ENCODE measurements around the gene UFSP2.
A peak's percentile ranks its signal among the peaks of the same experiment; 100 is the strongest.

Gene UFSP2

GRCh38 chr4:185425647-185426352 lies at the start of gene UFSP2:
Gene UFSP2 (minus strand): TSS chr4:185425964. CDS start chr4:185425868, 96 bp downstream.
- DNase-seq: peak; percentile 66

GRCh38 chr4:185473247-185473646 lies 47.5 kb upstream of the UFSP2 start:
- DNase-seq: no peak

DNA sequence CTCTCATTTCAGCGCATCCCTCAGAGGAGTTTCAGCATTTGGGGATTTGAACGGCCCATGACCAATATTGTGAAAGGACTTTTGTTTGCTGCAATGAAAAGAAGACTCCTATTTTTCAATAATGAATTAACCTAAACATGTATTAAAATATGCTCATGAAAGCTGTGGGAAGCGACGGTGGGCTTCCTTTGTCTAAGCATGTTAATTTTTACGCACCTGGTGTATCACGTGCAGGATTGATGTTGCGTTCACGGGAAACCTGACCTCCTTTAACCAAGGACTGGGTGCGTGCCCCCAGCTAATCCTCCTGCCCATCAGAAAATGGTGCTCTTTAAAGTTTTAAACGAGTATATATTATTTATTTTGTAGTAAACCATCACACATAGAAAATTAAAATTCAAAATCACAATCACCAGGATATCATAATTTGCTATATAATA lies 46.4 kb upstream of the UFSP2 start:
- DNase-seq: no peak

- peak; percentile 84 for DNase-seq
Measured at GRCh38 chr4:185471235-185472102, 45.7 kb upstream of the UFSP2 start, which contains the start of gene CCDC110. Gene CCDC110 (minus strand): TSS chr4:185471733. CDS start chr4:185471683, 50 bp downstream.

- DNase-seq: peak; percentile 51
Measured at GRCh38 chr4:185470501-185471195, 44.9 kb upstream of the UFSP2 start.

- DNase-seq: no peak
Measured at GRCh38 chr4:185469580-185470154, 43.9 kb upstream of the UFSP2 start.

DNA sequence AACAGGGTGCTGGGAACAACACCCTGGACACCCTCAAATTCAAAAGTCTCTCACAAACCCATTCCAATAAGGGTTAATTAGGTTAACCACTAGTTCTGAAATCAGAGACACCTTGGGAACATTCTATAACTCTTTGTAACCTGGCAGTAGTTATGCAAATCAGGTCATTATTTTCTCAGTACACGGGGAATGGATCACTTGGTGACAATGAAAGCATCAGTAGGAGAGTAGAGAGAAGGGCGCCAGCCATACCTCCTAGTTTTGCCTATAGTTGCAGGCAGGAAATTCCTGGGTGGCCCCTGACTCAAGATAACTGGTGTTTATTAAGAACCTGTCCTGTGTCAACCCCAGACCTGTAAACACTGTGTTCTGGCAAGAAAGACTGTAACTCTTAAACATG lies 43.2 kb upstream of the UFSP2 start:
- no peak for DNase-seq

DNA sequence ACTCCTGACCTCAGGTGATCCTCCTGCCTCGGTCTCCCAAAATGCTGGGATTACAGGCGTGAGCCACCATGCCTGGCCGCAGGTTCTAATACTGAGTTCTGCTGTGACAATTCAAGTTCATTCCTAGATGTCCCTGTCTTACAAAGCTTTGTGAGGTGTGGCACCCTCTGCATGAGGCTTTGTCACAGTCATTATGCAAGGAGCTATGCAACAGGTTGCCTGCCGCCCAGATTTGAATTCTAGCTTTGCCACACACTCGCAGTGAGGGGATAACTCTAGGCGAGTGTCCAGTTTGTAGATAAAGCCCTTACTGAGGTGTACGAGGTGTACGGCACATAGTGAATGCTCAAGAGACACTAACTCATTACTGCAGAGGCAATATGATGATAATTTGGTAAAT lies 42.2 kb upstream of the UFSP2 start:
- no peak for DNase-seq

GRCh38 chr4:185467101-185467500 lies 41.3 kb upstream of the UFSP2 start:
- DNase-seq: no peak

- no peak for DNase-seq
Measured at GRCh38 chr4:185465707-185466106, 39.9 kb upstream of the UFSP2 start.

DNA sequence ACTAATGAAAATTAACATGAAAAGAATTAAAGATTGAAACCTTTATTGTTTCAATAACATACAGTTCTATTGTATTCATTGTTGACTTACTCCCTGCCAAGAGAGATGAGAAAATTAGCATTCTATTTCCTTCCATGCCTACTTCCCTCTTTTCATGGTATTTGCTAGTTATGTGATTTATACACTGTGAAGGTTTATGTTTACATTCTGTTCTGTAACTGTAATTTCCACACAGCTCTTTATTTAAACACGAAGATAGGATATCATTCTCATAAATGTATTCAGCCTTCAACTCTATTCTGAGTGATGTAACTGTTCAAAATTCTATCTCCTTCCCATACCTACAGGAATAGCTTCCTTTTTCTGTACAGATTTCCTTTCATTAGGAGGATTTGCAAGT lies 39.1 kb upstream of the UFSP2 start:
- peak; percentile 12 for DNase-seq

GRCh38 chr4:185464183-185464582 lies 38.4 kb upstream of the UFSP2 start:
- no peak for DNase-seq

DNA sequence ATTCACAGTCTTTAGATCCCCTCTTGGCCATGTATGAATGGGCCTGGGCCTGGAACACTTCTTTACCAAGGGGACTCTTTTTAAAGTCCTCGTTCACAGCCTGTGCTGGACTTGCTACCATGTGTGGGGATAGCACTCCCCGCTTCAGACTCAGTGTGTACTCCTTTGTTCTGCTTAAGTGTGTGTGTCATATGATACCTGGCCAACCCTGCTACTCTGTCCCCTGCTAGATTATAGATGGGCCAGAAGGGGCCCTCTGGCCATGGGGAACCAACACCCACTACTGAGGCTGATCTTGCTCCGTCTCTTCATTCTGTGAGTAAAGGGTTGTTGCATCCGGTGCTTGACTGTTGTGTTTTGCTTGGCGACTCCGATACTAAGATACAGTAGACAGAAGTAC lies 37.8 kb upstream of the UFSP2 start:
- no peak for DNase-seq

GRCh38 chr4:185461565-185461964 lies 35.8 kb upstream of the UFSP2 start:
- DNase-seq: no peak

DNA sequence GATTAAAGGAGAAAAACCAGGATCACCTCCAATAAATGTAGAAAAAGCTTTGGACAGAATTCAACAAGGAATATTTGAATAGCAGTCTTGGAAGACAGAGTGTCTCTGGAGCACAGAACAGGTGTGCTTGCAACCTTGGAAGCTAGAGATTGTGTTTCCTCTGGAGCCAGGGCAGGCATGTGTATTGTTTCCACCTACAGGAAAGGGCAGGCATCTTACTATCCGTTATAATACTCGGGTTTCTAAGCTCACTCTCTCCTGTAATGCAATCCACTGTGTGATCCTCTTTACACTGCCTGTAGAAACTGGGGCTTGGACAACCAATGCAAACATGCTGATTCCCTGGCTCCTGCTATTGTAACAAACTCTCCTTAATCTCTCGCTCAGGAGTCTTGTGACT lies 31.4 kb upstream of the UFSP2 start:
- DNase-seq: peak; percentile 7

DNA sequence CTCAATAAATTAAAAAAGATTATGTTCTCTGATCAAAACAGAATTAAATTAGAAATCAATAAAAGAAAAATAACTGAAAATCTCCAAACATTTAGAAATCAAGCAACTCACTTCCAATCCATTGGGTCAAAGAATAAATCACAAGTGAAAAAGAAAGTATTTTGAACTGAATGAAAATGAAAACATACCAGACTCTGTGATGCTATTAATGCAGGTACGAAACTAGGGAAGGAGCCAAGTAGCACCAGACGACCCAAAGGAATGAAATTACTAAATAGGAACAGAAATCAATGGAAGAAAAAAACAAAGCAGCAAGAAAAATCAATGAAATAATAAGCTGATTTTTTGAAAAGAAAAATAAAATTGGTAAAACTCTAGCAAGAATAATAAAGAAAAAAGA lies 30.4 kb upstream of the UFSP2 start:
- no peak for DNase-seq

- no peak for DNase-seq
Measured at GRCh38 chr4:185445209-185445608, 19.4 kb upstream of the UFSP2 start.

DNA sequence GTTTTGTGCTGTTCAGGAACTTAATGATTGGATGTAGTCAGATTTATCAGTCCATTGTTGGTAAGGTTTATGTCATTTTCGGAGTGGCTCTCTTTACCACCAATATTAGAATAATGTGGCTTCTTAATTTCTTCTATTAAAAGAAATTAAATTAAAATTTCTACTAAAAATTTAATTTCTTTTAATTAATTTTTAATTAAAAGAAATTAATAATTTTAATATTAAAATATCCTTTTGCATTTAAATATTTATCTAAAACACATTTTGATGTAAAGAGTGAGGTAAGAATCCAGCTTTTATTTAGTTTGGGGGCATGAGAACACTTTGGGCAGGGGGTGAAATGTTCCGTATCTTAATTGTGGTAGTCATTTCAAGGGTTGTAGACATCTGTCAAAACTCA lies 15.7 kb upstream of the UFSP2 start:
- no peak for DNase-seq

DNA sequence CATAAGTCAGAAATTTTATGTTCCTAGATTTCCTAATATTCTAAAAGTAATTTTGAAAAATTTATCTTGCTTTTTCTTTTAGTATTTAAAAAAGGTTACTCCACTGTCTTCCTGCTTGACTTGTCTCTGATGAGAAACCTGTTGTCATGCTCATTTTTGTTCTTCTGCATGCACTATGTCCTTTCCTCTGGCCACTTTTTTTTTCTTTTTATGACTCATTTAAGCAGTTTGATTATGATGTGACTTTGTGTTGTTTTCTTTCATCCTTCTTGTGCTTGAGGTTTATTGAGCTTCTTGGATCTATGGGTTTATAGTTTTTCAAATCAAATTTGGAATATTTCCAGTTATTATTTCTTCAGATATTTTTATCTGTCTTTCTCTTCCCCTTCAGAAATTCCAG lies 12.0 kb upstream of the UFSP2 start:
- no peak for DNase-seq

- no peak for DNase-seq
Measured at GRCh38 chr4:185435466-185435865, 9.7 kb upstream of the UFSP2 start.

- DNase-seq: no peak
Measured at GRCh38 chr4:185429660-185430059, 3.9 kb upstream of the UFSP2 start.

DNA sequence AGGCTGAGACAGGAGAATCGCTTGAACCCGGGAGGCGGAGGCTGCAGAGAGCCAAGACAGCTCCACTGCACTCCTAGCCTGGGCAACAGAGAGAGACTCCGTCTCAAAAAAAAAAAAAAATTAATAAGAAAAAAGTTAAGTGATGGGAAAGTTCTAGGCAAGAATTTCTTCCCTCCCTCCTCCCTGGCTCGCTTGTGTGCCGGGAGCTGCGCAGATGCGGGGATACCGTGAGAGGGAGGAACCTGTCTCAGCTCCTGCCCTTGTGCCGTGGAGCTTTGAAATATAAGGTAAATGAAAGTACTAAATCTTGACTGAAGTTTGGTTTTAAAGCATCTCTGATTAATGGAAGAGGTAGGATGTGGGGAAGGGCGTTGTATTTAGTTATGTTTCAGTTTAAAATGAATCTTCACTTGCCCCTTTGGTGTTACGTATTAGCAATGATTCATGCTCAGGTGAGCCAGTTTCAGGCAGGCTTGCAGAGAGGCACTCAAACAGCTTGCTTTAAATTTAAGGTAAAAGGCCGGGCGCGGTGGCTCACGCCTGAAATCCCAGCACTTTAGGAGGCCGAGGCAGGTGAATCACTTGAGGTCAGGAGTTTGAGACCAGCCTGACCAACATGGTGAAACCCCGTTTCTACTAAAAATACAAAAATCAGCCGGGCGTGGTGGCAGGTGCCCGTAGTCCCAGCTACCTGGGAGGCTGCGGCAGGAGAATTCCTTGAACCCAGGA lies 1.4 kb upstream of the UFSP2 start:
- DNase-seq: no peak
